ENCODE data around the gene SEMA5A.
"Not testable (repeated sequence)": the region's sequence is repeated elsewhere in the genome, so short reads cannot be mapped to it uniquely, and the experiment has no call there.

SEMA5A gene

DNA sequence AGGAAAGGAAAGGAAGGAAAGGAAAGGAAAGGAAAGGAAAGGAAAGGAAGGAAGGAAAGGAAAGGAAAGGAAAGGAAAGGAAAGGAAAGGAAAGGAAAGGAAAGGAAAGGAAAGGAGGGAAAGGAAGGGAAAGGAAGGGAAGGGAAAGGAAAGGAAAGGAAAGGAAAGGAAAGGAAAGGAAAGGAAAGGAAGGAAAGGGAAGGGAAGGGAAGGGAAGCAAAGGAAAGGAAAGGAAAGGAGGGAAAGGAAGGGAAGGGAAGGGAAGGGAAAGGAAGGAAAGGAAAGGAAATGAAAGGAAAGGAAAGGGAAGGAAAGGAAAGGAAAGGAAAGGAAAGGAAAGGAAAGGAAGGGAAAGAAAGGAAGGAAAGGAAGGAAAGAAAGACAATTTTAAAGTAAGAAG is 192.8 kb downstream of the SEMA5A start:
- DNase-seq = not testable (repeated sequence)

GRCh38 chr5:9351546-9351945 is 194.3 kb downstream of the SEMA5A start:
- no peak for DNase-seq

- no peak for DNase-seq
Observed at GRCh38 chr5:9350301-9350797, 195.5 kb downstream of the SEMA5A start.

GRCh38 chr5:9348401-9348996 is 197.4 kb downstream of the SEMA5A start:
- DNase-seq = no peak

- DNase-seq = no peak
Observed at GRCh38 chr5:9347541-9348295, 198.2 kb downstream of the SEMA5A start.

DNA sequence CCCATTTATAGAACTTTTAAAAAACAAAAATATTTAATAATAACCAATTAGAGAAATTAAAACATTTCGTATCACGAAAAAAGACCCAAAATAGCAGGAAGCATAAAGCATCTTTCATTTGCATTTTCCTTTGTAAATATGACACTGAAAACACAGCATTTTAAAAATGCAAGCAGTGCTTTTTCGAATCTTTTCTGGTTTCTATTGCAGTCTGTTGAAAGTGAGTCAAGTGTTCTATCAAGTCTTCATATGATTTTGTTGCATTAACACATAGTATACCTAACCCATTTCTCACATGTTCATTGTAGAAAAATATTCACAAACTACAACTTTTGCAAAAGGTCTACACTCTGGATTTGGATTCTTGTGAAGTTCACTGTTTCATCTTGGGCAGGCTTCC is 198.8 kb downstream of the SEMA5A start:
- no peak for DNase-seq

GRCh38 chr5:9344751-9345240 is 201.1 kb downstream of the SEMA5A start:
- DNase-seq = no peak

DNA sequence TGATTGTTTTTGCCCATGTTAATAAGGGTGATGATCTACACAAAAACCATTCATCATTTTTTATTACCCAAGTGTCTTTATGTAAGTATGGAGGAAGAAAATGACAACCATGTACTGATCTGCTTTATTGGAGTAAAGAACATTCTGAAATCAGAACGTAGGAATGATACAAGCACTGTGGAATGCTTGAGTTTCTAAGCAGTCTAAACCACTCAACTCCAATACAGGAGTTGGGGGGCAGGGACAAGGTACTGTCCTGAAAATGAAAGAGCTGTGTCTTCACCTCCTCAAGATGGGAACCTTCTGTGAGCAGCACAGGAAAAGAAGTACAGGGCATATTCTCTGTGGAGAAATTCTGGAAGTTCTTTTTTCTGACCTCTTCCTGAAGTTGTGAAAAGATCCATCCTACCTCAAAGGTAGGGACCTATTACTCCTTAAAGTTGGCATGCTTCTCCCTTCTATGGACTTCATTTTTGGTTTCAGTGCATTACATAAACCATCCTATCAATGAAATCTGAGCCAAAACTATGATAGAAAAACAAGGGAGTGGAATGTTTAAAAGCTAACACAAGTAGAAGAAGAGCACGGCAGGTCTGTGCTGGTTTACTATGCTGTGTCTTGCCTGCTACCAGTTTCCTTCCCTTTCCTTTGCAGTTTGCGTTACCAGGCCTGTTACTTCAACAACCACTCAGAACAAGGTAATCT is 202.6 kb downstream of the SEMA5A start:
- no peak for DNase-seq

DNA sequence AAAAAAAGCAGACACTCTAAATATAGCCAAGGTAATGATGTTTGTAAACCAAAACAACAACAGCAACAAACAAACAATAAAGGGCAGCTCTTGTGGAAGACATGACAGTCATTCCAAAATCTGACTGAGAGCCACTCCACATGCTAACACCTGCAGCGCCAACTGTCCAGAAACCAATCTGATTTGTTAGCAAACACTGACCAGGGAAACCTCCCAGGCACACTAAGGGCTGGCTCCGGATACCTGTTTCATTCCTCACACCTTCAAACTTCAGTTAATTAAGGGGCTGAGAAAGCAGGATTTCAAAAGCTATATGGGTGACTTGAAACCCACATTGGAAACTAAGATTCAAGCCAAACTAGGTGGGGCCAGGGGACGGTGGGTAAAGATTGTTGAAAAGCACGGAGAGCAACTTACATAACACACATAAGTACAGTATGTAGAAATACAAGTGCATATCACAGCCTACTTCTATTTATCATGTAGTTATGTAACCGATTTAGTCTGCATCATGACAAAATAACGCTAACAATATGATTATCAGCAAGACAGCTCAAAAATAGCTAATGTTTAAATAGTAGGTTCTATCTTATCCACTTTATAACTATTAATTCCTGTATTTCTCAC is 203.6 kb downstream of the SEMA5A start:
- DNase-seq = no peak

- DNase-seq = no peak
Observed at GRCh38 chr5:9340085-9340484, 205.8 kb downstream of the SEMA5A start.

DNA sequence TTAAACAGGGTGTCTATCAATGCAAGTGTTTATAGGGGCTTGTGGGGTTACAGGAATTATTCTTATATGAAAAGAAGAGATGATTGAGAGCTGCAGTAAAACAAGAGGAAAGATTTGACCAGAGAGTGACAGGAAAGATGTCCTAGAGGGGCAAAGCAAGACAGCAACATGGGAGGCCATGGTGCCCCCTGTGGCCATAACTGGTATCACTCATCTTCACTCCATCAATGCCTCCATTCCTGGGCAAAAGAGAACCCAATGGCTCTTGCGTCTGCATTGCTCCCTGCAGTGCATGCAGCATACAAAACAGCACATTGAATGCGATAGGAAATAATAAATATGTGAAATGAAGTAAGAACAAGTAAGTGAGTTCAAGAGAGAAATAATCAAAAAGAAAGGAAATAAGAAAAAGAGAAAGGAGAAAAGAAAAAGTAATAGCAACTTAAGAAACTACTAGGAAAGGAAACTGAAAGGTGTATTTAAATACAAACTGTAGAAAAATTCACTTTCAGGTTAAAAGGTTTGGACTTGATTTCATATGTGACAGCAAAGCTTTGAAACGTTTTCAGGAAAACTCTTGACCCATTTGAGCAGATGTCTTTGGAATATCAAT is 206.6 kb downstream of the SEMA5A start:
- no peak for DNase-seq

- no peak for DNase-seq
Observed at GRCh38 chr5:9338796-9339195, 207.1 kb downstream of the SEMA5A start.

DNA sequence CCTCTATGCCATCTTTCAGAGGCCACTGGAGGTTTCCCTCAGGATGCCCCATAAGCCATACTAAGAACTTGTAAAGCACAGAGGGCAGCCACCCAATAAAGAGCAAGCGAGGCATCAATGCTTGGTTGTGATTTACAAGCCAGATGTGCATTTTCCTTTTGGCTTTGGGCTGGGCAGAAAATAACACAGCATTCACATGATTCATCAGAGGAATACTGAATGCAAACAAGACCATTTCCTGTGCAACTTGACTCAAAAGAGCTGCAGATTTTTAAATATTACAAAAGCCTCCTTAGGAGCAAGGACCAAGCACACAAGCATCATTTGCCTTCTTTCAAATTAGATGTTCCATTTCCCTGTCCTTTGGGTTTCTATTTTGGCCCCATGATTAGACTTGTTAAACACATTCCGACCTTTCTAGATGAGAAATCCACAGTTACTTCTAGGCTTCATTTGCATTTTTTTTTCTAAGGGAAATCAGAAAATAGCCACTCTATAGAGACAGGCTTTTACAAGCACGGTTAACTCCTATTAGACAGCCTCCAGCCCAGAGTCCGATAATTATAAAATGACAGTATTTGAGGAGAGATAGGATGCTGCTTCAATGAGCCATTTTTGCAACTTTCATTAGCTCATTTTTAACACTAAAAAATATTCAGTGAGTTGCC is 207.8 kb downstream of the SEMA5A start:
- DNase-seq = no peak

DNA sequence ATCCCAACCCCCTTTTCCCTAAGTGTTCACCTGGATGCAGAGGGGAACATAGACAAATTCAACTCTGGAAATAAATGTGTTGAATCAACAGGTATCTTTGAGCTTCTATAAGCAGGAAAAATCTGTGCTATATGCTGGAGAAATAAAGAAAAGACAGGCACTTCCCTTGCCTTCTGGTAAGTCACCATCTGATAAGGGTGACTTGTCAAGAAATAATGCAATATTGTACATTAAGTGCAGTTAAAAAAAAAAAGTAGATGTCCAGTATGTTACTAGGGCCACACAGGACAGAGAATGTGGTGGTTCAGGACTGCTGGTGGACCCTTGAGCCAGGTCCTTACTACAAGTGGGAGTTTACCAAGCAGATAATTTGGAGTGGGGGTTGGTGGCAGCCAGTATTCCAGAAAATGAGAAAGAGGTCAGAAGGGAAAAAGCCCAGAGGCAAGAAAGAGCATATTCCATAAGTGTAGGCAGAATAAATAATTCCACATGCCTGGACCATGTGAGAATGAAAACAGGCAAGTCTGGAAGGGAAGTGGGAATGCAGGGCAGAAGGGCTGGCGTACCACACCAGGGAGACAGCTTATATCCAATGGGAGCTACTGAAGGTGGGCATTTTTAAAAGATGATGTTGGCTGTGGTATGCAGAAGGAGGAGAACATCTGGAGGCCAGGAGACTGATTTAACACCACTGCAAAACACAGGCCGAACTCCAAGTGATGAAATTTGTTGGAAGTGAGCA is 209.9 kb downstream of the SEMA5A start:
- no peak for DNase-seq

DNA sequence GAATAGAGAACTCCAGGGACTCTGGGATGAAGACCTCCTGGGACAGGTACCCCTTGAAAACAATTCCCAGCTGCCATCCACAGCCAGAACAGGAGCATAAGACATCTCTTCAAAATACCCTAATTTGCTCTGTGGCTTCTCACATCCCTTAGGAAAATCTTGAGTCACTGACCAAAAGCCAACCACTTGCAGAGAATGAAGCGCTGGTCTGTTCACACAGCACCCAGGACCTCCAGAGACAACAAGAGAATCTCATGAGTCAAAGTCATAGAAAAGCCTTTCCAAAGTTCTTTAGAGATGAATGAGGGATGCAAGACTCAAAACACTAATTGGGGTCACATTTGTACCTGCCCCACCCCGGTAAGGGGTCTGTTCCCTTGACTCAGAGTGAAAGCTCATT is 210.6 kb downstream of the SEMA5A start:
- no peak for DNase-seq

DNA sequence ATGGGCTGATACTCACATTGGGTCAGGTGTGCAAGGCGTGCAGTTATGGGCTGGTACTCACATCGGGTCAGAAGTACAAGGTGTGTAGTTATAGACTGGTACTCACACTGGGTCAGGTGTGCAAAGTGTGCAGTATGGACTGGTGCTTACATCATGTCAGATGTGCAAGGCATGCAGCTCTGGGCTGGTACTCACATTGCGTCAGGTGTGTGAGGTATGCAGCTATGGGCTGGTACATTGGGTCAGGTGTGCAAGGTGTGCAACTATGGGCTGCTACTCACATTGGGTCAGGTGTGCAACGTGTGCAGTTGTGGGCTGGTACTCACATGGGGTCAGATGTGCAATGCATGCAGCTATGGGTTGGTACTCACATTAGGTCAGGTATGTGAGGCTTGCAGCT is 213.8 kb downstream of the SEMA5A start:
- DNase-seq = no peak

GRCh38 chr5:9331372-9331771 is 214.5 kb downstream of the SEMA5A start:
- DNase-seq = no peak

GRCh38 chr5:9329125-9329524 is 216.8 kb downstream of the SEMA5A start:
- DNase-seq = no peak

DNA sequence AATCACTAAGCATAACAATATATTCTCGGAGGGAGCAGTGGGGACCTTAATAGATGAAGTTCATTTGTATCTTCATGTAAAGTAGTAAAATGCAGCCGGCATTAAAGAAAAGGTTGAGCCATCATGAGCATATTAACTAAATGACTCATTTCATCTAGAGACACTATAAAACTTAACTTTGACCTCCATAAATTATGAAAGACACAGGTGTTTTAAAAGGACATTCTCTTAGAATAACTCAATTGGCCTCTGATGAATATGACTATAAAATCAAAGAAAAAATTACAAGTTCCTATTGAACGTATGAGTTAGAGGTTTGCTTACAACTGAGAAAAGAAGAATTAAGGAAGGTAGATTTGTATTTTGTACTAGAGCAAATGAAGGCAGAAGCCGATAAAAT is 220.3 kb downstream of the SEMA5A start:
- DNase-seq = no peak

GRCh38 chr5:9324348-9325077 is 221.4 kb downstream of the SEMA5A start:
- DNase-seq = no peak

DNA sequence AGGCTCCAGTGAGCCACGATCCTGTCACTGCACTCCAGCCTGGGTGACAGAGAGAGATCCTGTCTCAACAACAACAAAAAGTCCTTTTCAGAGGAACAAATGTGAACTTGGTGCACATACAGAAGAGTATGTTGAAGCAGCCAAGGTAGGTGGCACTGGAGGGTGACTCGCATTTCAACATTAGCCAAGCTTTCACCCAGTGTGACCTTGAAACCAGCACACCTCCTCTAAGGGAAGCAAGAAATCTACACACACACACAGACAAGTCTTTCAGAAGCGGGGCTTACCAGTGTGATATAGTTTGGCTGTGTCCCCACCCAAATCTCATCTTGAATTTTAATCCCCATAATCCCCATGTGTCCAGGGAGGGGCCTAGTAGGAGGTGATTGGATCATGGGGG is 225.2 kb downstream of the SEMA5A start:
- DNase-seq = no peak

Data from activated gamma-delta T cell treated with Interleukin-2 at 50 U/mL for 16 hours (primary cell).